Loucy (cell line): ENCODE data around the gene RELT.

Experiments
- EZH2phosphoT487 ChIP-seq: fragments of 200-600 bp; IDR thresholded peaks from 2 replicates; pipeline ENCODE4 v1.6.1; 2018; ENCODE audit warnings: antibody characterized with exemption, mild to moderate bottlenecking, moderate library complexity, borderline replicate concordance
- TF ChIP-seq, protein P1 (sequence below): fragments of 200-600 bp; sonication (generic); conservative IDR thresholded peaks from 2 replicates; pipeline ENCODE4 v1.5.1; 2014; ENCODE audit warnings: mild to moderate bottlenecking, antibody characterized with exemption, low read length

DNA sequence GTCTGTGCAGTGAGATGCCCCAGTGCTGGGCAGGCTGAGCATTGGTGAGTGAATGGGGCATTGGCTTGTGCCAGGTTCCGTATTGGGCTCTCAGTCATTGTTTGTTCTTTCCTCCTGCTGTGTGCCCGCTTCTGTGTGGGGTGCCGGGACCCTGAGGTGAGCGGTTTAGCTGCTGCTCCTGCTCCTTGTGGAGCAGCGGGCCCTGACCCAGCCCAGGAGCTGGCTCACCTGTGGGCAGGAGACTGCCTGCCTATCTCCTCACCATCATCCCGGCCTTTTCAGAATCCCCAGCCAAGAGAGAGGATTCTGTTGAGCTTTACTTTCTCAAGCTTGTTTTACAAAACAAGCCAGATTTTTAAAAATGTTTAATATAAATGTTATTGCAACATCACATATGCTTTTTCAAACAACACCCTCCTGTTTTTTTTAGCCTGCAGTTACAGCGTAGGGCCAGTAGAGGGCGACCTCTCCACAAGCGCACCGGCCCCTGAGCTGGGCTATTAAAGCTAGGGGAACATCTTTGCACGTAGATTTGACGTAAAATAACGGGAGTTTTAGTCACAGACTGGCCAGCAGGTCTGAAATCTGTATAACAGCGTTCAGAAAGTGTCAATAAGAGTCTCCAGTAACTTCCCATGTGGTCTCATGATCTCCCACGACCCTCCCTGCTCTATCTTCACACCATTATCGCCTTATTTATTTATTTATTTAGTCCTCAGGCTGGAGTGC is 25.1 kb upstream of the RELT start:
- TF ChIP-seq, protein P1, sequence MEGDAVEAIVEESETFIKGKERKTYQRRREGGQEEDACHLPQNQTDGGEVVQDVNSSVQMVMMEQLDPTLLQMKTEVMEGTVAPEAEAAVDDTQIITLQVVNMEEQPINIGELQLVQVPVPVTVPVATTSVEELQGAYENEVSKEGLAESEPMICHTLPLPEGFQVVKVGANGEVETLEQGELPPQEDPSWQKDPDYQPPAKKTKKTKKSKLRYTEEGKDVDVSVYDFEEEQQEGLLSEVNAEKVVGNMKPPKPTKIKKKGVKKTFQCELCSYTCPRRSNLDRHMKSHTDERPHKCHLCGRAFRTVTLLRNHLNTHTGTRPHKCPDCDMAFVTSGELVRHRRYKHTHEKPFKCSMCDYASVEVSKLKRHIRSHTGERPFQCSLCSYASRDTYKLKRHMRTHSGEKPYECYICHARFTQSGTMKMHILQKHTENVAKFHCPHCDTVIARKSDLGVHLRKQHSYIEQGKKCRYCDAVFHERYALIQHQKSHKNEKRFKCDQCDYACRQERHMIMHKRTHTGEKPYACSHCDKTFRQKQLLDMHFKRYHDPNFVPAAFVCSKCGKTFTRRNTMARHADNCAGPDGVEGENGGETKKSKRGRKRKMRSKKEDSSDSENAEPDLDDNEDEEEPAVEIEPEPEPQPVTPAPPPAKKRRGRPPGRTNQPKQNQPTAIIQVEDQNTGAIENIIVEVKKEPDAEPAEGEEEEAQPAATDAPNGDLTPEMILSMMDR = peak; percentile 98
- no peak for TF ChIP-seq EZH2phosphoT487
